SH-SY5Y (cell line): Measurements from ENCODE around the gene TMEM140.

Experiments
- GATA2 ChIP-seq: IDR thresholded peaks from 2 replicates; pipeline ENCODE4 v1.6.1; 2011; ENCODE audit warnings: mild to moderate bottlenecking, low read depth, low read length
- GATA3 ChIP-seq: IDR thresholded peaks from 2 replicates; pipeline ENCODE4 v1.6.1; 2011; ENCODE audit warnings: low read depth, mild to moderate bottlenecking, low read length, moderate library complexity

TMEM140 gene

DNA sequence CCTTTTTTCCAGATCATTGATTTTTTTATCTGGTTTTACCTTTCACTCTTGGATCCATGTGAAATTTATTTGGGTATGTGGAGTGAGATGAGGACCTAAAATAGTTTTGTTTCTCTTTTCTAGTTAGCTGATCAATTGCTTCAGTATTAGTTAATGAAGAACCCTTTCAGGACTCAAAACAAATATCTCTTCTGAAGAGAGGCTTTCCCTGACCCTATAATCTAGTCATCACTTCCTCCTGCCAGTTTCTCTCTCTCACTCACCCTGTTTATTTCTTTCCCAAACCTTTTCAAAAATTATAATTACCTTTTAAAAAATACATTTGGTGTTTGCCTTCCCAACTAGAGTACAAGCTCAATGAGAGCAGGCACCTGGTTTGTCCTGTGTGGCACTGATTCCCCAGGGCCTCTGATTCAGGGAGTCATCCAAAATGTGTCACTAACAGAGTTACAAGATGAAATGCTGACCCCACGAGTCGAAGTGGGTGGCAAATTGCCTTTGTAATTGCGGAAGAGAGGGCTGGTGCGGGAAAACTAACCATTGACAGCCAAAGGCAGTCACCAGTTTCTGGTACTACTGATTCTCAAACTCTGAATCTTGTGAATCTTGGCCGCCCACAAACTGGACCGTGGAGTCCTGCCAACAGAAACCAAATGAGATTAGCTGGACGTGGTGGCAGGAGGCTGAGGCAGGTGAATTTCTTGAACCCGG, 2.4 kb downstream of the TMEM140 start:
- no peak for TF ChIP-seq GATA3
- TF ChIP-seq GATA2 = no peak

DNA sequence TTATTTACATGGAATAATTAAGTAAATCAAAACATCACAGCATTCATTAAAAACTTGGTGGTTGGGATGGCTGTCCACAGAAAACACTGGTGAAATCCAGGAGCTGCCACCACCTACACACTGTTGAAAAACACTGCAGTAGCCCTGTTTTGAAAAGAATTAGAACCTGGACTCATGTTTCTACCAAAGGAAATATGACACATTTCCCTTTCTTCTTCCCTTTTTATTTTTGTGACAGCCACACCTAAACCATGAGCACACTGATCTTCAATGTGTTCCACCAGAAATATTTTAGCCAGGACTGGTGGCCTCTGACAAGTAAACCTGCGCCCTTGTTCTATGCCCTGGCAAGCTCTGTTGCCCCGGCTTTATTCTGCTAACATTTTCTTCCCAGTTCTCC, 3.3 kb downstream of the TMEM140 start:
- TF ChIP-seq GATA2 (no peak), GATA3 (no peak)

DNA sequence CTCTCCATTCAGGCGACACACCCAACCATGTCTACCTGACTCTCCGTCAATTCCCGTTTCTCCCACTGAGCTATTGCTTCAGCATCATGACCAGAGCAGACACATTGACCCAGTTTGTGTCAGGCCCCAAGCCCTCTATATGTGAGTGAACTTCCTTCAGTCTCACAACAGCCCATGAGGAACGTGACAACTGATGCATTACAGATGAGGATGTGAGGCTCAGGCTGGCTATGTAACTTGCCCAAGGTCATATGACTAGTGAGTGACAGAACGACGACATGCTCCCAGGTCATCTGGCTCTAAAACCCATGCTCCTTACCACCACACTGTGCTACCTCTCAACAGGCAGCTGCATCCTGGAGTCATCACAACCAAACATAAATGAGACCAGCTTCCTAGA, 3.7 kb downstream of the TMEM140 start:
- TF ChIP-seq GATA3 (no peak), GATA2 (no peak)

DNA sequence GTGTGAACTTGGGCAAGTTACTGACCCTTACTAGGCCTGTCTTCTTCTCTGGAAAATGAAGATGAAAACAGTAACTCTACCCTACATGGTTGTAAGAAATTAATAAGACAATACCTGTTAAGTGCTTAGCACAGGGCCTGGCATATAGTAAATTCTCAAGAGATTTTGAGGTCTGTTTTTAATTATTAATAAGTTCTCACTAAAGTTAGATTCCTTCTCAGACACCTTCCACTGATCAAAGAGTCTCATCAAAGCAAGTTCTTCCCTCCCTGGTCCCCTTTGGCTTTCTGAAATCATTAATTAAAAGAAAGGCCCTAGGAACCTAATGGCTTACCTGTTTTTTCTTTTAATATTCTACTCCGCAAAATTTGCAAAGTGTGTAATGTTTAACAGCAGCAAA, 4.6 kb downstream of the TMEM140 start:
- TF ChIP-seq GATA3 = no peak
- no peak for TF ChIP-seq GATA2

DNA sequence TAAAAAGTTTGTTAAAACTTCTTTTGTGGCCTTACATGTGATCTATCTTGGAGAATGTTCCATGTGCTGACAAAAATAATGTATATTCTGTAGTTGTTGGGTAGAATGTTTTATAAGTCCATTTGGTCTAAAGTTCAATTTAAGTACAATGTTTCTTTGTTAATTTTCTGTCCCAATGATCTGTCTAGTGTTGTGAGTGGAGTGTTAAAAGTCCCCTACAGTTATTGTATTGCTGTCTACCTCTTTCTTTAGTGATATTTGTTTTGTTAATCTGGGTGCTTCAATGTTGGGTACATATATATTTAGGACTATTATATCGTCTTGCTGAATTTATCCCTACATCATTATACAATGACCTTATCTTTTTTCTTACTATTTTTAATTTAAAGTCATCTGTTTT, 6.9 kb downstream of the TMEM140 start:
- no peak for TF ChIP-seq GATA3

DNA sequence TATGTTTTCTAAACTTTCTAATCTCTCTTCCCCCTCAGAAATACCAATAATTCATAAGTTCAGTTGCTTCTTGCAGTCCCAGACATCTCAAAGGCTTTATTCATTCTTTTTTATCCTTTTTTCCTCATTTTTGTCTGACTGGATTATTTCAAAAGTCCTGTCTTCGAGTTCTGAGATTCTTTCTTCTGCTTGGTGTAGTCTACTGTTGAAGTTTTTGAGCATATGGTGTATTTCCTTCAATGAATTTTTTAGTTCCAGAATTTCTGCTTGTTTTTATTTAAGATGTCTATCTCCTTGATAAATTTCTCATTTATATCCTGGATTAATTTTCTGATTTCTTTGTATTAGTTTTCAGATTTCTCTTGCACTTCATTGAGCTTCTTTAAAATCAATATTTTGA, 8.4 kb downstream of the TMEM140 start:
- TF ChIP-seq GATA2 (no peak), GATA3 (no peak)

DNA sequence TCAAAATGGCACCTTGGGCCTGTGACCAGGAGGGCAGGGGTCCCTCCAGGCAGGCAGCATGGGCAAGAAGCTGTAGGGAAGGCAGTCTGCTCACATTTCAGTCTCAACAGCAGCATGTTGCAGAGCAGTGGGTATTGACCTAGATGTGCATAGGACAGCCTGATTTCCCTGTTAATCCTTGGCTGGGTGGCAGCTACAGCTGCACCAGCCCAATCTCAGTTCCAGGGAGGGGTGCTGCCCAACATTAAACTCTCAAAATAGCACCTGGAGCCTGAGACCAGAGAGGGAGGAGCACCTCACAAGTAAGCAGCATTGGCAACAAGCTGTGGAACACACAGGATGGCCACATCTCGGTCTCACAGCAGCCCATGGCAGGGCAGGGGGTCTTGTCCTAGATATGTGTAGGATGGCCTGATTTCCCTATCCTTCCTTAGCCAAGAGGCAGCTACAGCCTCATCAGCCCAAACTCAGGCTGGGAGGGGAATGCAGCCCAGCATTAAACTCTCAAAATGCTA, 10.3 kb downstream of the TMEM140 start:
- TF ChIP-seq GATA2 (no peak), GATA3 (no peak)

DNA sequence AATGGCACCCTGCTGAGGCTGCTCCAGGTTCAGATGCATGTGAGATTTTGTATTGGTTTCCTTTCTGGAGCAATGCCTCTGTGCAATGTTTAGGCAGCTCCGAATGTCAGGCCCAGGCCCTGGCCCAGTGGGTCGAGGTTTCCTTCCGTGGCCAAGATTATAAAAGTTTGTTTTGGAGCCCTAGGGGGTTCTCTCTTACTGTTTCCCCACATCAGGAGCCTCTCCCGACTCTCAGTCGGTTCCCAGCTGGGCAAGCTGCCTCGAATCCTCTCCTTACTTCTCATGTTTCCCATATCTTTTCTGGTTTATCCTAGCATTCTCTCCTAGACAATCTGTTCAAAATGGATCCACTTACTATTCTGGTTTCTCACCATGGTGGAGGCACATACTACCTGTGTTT, 11.0 kb downstream of the TMEM140 start:
- no peak for TF ChIP-seq GATA2
- TF ChIP-seq GATA3 = no peak

DNA sequence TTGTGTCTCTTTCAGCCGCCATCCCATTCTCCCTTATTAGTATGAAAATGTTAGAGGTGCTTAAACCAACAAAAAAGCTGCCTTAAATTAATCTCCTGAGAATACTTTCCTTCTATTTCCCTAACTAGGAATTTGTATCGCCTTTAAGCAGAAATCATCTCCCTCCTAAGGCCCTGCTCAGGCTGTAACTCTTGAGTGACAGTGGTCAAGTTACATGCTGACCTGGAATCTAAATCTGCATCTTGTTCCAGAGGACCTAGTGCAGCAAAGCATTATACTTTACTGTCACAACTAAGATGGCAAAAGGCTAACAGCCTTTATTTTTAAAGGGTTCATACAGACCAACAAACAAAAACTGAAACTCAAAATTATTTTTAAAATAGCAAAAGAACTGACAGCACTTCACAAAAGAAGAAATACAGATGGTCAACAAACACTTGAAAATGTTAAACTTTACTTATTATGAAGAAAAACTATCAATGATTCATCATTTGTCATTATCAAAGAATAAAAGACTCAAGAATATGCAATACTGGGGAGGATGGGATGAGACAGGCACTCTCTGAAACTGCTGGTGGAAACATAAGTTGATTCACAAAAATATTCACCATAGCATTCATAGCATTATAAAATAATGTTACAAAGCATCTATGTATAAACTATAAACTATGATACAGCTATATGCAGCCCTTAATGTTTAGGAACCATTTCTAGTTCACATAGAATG, 11.7 kb downstream of the TMEM140 start:
- no peak for TF ChIP-seq GATA2
- TF ChIP-seq GATA3 = no peak

DNA sequence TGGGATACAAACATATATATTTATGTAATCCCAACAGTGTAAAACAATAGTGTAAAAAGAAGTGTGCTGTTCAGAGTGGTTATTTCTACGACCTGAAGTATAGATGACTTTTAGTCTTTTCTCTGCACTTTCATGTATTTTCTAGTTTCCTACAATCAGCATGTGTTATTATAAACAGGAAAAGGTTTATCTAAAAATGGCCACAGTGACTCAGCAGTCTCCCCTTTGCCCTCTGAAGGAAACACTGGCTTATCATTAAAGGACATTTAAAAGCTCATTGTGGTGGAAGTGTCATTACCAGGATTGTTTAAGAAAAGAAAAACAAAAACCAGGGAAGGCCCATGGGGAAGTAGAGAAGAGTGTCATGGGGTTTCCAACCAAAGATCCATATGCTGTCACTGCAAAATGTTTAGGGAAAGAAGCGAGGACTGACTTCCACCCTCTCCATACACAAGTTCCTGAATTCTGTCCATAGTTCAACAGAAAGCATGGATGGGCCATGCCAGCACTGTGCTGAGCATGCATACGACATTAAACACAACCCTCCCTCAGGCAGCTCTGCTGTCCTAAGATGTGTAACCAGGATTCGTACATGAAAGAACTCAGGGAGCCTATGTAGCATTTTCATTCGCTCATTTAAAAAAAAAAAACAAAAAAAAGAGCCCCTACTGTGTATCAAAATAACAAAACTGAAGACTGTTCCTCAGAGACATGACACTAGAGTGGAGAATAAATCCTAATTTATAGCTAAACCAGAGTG, 12.4 kb downstream of the TMEM140 start:
- TF ChIP-seq GATA3 = no peak
- TF ChIP-seq GATA2 = no peak

DNA sequence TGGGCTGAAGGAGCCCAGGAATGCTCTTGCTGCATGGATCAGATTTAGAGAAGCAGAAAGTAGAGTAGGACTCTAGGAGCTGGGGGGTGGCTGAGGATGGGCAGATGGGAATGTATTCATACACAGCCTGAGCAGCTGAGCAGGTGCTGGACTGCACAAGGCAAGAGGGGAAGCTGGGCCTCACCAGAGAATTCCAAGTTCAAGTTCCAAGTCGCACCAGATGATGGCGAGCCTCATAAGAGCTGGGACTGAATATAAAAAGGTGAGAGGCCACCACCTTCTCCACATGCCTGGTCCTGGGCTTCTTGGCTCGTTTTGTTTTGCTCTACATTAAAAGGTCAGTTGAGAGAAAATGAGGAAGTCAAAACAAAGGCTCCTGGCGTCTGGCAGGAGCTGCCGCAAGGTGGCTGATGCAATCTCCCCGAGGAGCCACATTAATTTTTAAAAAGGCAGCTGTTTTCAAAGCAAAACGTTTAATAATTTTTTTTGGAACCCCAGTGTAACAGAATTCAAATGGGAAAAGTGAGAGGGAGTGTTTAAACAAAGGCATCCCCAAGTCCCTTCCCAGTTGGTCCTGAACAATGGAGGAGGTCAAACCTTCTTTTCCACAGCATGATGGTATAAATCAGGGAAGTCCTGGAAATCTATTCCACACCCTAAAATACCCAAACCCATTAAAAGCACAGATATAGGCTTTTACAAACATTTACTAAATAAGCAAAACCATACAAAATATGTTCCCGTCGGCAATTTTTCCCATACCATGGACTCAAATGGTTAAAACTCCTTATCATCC, 13.2 kb downstream of the TMEM140 start:
- TF ChIP-seq GATA3 (no peak), GATA2 (no peak)

DNA sequence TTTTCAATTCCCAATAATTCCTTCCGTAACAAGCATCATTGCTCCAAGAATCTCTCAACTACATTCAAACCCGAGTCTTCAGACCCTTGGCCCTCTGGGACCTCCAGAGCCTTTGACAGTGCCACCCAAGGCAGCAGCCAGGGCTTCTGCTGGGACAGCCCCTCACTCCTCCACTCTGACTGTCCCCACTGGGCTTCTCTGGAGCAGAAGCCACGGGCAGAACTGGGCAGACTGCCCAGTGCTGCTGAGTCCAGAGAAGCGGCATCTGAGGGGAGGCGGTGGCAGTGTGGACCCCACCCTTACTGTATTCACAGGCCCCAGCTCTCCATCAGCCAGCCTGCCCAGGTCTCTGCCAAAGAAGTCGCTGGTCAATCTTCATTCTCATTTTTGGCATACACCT, 13.8 kb downstream of the TMEM140 start:
- no peak for TF ChIP-seq GATA3
- TF ChIP-seq GATA2 = no peak

DNA sequence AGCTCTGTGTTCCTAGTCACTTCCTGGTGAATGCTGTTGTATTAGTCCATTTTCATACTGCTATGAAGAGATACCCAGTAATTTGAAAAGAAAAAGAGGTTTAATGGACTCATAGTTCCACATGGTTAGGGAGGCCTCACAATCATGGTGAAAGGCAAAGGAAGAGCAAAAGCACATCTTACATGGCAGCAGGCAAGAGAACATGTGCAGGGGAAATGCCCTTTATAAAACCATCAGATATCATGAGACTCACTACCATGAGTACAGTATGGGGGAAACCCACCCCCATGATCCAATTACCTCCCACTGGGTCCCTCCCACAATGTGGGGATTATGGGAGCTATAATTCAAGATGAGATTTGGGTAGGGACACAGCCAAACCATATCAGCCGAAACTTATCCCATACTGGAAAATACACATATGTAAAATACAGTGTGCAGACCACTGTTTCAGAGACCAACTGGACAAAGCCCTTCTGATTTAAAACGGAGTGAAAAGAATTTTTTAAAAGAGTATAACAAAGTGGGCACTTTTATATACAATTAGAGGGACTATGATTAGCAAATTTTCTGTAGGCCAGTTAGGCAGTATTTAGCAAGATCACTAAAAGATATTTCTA, 14.6 kb downstream of the TMEM140 start:
- TF ChIP-seq GATA3 (no peak), GATA2 (no peak)
